GM21529 (cell line): ENCODE results near the gene CTNNA1.
"Not testable (repeated sequence)": the region's sequence is repeated elsewhere in the genome, so short reads cannot be mapped to it uniquely, and the experiment has no call there.

Source experiments
- ATAC-seq: cut with Tn5 transposase; IDR thresholded peaks from one replicate; pipeline ENCODE4 v1.9.1; 2021; ENCODE audit not compliant: unreplicated experiment

The CTNNA1 gene, protein sequence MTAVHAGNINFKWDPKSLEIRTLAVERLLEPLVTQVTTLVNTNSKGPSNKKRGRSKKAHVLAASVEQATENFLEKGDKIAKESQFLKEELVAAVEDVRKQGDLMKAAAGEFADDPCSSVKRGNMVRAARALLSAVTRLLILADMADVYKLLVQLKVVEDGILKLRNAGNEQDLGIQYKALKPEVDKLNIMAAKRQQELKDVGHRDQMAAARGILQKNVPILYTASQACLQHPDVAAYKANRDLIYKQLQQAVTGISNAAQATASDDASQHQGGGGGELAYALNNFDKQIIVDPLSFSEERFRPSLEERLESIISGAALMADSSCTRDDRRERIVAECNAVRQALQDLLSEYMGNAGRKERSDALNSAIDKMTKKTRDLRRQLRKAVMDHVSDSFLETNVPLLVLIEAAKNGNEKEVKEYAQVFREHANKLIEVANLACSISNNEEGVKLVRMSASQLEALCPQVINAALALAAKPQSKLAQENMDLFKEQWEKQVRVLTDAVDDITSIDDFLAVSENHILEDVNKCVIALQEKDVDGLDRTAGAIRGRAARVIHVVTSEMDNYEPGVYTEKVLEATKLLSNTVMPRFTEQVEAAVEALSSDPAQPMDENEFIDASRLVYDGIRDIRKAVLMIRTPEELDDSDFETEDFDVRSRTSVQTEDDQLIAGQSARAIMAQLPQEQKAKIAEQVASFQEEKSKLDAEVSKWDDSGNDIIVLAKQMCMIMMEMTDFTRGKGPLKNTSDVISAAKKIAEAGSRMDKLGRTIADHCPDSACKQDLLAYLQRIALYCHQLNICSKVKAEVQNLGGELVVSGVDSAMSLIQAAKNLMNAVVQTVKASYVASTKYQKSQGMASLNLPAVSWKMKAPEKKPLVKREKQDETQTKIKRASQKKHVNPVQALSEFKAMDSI

DNA sequence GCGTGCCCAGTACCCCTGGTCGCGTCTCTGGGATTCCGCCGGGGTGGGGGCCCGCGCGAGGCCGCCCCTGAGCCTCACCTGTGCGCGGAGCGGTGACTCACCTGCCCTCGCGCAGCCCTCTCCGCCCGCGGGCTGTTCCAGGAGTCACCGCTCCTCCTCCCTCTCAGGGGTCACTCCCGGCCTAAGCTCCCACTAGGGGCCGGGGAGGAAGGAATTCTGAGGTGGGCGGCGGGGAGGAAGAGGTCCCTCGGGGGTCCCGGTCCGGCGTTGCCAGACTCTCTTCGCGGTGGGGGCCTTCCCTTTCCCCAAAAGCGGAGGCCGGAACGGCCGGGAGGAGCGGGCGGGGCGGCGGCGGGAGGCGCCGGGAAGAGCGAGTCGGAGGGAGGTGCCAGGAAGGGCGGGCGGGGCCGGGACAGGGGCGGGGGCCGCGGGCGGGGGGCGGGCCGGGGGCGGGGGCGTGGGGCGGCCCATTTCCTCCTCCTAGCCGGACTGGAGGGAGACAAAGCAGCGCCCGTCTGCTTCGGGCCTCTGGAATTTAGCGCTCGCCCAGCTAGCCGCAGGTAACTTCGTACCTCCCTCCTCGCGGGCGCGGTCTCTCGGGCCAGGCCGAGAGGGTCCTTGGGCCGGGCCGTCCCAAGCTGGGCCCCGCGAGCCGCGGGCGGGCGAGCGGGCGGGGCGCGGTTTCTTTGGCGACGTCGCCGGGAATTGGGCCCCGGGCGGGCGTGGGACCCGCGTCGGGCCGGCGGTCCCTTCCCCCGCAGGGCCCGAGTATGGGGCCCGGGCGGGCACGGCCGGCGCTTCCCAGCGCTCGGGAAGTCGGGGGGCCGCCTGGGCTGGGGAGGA is at the start of gene CTNNA1:
Gene CTNNA1 (plus strand): TSS at position 475 of the 843 bp plus-strand sequence. CDS start 28,500 bp downstream, outside the sequence.
- ATAC-seq, result peak; percentile 52

DNA sequence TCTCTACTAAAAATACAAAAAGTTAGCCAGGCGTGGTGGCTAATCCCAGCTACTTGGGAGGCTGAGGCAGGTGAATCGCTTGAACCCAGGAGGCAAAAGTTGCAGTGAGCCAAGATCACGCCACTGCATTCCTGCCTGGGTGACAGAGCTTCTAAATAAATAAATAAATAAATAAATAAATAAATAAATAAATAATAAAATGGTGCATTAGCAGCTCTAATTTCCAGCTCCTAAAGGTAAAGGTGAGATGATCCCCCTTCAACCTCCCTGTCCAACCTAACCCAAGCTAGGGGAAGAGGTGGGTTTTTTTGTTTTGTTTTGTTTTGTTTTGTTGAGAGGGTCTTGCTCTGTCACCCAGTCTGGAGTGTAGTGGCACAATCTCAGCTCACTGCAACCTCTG is 49.4 kb upstream of the CTNNA1 start:
- ATAC-seq, result not testable (repeated sequence)

DNA sequence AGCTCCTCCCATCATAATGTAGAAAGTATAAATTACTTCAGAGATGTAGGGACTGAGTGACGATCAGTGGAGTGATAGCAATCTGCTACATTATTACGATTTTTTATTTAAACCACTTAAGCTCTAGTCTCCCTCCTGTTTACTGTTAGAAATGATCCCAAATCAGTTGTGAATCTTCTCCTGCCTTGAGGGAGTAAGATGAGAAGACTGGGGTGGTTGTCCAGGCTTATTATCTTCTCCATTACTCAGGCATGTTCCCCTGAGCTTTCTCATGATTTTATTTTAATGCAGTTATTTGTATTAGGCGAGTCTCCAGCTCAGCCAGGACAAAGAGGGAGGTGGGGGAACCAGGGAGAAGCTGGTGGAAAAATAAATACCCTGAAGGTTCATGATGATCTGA is 48.2 kb upstream of the CTNNA1 start:
- ATAC-seq, result no peak

DNA sequence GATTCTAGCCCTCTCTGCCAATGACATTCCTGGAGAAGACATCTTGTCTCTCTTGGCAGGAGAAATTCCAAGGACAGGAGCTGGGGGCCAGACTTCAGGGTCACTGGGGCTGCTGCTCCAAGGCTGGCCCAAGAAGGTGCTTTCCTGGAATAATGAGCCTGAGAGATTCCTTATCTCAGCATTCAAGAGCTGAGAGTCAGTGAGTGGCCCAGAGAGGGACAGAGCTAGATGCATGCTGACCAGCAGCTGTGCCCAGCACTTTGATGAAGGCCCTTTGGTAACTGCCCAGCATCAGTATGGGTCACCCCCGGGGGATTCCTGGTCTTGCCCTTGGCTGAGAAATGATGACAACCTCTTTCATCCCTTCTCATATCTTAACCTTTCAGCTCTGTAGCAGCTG is 47.7 kb upstream of the CTNNA1 start:
- no peak for ATAC-seq

DNA sequence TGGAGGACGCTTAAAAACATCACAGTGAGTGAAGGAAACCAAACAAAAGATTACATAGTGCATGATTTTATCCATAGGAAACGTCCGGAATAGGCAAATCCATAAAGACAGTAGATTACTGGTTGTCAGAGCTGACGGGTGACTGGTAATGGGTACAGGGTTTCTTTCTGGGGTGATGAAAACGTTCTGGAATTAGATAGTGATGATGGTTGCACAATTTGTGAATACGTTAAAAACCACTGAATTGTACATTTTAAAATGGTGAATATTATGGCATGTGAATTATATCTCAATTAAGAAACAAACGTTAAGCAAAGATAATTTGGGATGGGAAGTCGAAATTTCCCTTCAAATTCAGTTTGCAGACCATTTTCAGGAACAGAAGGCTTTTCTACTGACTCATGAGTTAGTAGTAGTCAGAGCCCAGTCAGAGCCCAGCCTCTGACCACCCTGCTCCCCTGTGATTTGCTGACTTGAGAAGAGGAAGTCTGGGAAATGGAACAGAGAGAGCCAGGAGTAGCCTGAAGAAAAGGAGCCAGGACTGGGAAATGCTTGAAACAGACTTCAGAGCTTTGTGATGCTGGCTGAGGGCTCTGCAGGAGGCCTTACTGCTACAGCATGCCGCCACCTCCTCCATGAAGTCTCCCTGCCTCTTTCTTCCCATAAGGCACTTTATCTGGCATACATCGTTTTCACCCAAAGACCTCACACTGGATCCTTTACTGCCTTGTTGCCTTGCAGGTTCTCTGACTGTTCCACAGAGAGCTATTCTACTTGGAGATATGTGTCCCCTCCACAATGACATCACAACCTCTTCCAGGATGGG is 46.4 kb upstream of the CTNNA1 start:
- ATAC-seq, result no peak

DNA sequence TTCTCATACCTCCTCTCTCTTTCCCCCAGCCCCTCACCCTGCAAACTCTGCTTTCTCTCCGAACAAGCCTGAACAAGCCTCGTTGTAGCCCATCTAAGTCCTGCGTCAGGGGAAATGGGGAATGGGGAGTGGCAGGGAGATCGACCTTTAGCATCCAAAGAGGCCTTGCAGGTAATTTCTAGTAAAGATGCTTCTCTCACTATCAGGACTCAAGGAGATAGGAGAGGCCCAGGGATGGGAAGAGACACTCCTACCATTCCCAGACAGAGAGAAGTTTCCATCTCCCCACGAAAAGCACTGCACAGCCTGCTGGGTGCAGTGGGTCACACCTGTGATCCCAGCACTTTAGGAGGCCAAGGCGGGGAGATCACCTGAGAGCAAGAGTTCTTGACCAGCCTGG is 44.4 kb upstream of the CTNNA1 start:
- no peak for ATAC-seq

DNA sequence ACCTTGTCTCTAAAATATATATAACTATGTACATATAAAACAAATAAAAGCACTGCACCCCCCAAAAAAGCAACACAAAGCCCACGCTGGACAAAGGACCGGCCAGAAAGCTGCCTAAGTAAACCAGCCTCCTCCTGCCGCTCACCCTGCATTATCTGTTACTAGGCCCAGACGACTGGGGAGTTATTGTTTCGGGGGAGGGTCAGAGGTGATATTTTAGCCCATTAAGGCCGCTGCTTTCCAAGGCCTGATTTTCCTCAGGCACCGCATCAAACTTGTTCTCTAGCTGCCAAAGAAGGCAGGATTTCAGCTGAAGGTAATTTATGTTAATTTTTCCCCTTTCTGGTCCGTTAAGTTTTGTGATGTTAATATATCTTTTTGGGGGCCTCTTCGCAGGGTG is 44.0 kb upstream of the CTNNA1 start:
- no peak for ATAC-seq

DNA sequence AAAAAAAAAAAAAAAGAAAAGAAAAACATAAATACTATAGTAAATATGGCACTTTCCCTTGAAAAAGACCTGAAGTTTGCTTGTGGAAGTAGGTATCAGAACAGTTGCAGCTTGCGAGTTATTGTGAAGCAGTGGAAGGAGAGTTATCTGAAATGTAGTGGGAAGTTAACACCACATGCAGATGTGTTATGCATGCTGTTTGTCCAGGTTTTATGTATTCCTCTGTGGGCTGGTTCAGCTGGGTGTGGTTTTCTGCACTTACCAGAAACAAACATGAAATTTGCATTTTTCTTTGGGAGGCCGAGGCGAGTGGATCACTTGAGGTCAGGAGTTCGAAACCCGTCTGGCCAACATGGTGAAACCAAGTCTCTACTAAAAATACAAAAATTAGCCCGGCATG is 42.1 kb upstream of the CTNNA1 start:
- no peak for ATAC-seq

DNA sequence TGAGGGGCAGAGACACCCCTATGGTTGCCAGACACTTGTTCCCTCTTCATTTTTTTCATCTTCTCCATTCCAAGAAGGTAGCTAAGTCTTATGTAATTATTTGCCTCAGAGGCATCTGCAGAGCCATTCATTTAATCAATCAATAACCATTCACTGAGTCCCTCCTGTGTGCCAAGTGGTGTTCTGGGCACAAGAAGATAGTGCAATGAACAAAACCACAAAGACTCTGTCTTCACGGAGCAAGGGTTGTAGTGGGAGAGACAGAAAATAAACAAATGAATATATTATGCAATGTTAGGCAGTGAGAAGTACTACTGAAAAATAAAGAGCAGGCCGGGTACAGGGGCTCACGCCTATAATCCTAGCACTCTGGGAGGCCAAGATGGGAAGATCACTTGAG is 41.4 kb upstream of the CTNNA1 start:
- no peak for ATAC-seq

DNA sequence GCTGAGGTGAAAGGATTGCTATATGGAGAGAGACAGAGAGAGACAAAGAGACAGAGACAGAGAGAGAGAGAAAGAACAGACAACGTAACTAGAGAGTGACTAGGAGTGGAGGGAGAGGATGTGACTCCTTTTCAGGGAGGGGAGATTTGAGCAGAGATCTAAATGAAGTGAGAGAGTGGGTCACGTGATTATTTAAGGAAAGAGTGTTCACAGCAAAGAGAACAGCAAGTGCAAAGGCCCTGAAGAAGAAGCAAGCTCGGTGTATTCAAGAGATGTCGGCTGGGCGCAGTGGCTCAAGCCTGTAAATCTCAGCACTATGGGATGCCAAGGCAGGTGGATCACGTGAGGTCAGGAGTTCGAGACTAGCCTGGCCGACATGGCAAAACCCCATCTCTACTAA is 40.9 kb upstream of the CTNNA1 start:
- no peak for ATAC-seq

DNA sequence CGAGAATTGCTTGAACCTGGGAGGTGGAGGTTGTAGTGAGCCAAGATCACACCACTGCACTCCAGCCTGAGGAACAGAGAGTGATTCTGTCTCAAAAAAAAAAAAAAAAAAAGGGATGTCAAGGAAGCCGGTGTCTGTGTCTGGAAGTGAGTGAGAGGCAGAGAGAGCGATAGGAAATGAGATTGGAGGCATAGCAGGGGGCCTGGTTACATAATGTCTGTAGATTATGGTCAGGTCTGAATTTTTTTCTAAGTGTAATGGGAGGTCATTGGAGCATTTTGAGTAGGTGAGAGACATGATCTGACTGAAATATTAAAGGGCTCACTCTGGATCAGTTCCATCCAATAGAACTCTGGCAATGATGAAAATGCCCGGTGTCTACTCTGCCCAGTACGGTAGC is 40.4 kb upstream of the CTNNA1 start:
- no peak for ATAC-seq

DNA sequence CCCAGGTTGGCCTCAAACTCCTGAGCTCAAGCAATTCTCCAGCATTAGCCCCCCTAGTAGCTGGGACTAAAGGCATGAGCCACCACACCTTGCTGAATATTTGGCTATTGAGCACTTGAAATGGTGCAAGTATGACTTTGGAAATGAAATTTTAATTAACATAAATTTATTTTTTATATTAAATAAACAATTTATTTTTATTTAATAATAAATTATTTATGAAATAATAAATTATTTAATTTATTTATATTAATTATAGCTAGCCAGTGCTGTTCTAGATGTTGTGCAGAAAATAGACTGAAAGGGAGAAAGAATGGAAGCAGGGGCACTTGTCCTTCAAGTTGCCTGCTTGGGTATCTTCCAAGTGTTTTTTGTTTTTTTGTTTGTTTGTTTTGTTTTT is 40.0 kb upstream of the CTNNA1 start:
- no peak for ATAC-seq

DNA sequence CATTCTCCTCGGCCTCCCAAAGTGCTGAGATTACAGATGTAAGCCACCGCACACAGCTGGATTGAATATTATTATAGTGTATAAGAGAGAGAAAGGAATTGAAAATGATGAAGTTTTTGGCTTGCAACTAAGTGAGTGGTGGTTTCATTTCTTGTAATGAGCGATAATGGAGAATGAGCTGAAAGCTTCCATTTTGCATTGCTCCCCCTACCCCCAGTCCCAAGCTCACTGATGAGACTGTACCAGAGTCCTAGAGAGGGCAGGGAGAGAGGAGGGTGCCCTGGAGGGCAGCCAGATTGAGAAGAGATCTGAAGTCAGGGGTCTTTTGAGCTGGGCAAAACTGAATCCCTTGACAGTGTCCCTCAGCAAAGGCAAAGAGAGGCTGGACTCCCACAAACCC is 38.5 kb upstream of the CTNNA1 start:
- ATAC-seq, result no peak

DNA sequence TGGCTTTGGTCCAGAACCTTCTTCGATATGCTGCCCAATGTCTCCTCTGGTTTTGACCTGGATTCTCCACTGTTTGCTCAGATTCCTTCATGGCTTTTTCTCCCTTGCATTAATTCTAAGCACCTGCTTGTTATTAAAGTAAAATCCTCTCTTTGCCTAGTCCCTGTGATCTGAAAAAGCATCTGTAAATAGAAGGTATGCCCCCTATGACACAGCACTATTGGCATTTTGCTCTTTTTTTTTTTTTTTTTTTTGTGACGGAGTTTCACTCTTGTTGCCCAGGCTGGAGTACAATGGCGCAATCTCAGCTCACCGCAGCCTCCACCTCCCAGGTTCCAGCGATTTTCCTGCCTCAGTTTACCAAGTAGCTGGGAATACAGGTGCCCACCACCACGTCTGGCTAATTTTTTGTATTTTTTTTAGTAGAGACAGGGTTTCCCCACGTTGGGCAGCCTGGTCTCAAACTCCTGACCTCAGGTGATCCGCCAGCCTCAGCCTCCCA is 37.2 kb upstream of the CTNNA1 start:
- not testable (repeated sequence) for ATAC-seq

DNA sequence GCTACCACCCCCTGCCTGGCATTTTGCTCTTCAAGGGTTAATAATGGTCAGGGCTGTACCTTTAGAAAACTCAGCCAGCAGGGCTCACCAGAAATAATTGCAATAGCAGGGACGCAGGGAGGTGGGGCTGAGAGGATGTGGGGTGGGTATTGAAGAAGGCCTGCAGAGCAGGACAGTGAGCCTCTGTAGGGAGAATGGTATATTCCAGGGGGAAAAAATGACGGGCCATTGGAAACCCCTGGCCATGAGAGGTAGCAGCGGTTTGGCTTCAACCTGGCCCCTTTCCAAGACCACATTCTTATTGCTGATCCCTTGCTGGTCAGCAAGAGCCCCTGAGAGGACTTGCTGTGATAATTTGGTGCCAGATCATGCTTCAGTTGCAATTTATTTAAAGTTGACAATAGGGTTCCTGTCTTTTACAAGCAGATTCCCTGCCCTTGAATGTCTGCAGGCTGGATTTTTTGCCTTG is 36.7 kb upstream of the CTNNA1 start:
- no peak for ATAC-seq

DNA sequence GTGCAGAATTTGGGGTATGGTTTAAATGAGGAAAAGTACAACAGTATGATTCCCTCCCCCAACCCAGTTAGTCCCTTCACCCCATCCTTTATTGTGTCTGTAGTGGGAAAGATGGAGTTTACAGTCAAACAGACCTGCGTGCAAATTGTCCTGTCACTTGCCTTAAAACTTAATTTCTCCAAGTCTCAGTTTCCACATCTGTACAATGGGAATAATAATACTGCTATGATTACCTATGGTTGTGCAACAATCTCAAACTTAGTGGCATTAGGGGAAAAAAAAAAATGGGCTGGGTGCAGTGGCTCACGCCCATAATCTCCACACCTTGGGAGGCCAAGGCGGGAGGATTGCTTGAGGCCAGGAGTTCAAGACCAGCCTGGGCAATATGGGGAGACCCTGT is 35.8 kb upstream of the CTNNA1 start:
- no peak for ATAC-seq

DNA sequence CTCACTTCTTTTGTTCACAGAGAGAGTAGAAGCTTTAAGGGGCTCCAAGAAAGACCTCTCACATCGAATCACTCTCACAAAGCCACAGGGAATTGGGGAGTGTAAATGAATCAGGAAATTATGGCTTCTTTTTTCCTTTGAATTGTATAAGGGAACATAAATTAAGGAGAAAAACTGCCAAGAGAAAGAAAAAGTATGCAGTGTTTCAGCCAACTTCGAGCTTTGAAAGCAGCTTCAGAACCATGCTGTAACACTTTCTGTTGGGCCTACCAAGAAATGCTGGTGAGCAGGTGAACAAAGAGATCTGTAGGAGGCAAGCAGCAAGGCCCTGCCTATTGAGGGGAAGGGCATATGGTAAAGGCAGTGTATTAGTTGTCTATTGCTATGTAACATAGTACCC is 33.4 kb upstream of the CTNNA1 start:
- ATAC-seq, result no peak

DNA sequence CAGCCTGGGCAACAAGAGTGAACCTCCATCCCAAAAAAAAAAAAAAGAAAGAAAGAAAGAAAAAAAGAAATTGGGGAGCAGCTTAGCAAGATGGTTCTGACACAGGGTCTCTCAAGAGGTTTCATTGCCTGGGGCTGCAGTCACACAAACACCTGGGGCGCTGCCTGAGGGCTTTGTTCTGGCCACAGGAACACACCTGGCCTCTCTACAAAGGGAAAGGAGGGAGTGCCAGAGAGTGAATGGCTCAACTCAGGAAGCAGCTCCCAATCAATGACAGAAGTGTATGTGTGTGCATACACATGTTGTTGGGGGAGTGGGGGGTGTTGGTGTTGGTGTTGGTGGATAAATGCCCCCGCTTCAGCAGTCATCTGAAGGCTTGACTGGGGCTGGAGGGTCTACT is 32.4 kb upstream of the CTNNA1 start:
- no peak for ATAC-seq

DNA sequence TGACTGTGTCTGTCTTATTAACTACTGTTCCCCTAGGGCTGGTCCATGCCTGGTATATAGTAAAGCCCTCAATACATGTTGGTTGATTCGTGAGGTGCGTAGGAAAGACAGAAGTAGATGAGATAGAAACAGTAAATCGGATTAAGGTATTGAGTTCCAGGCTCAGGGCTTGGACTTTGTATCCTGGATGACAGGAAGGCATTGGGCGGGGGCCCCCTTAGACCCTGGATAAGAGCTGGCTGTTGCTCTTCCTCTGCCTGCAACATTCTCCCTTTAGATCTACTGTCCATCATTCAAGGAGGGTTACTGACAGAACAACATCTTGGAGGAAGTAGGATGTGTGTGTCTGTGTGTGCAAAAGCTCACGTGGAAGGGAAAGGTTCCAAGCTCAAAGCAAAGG is 31.2 kb upstream of the CTNNA1 start:
- no peak for ATAC-seq

DNA sequence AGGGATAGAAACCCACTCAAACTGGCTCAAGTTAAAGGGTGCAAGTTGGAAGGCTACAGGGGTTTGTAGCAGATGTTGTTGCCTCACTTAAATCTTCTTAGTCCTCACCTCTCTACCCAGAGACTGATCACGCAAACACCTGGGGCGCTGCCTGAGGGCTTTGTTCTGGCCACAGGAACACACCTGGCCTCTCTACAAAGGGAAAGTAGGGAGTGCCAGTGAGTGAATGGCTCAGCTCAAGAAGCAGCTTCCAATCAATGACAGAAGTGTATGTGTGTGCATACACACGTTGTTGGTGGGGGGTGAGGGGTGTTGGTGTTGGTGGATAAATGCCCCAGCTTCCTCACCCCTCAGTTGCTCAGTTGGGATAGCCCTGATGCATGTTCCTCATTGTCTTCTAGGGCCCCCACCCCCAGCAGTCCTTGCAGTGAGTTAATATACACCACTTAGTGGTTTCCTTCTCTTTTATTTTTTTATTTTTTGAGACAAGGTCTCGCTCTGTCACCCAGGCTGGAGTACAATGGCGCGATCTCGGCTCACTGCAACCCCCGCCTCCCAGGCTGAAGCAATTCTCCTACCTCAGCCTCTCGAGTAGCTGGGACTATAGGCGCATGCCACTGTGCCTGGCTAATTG is 30.6 kb upstream of the CTNNA1 start:
- no peak for ATAC-seq
